Motor neuron (in vitro differentiated cells): ENCODE results near the gene GRM7. TPM values are rescaled to one million over a fixed set of nuclear protein-coding genes. Genes with fewer than 3 reads are reported as not detected.

Experiments used
- ATAC-seq, 8 experiments: fragments of 200-7000 bp; cut with Tn5 transposase; replicated peaks in 6 of 8; 2 replicates each; pipeline ENCODE4 v1.8.0; 2021; ENCODE audit warnings: mild to moderate bottlenecking in 8 of 8, moderate library complexity in 8 of 8
- H3K27ac ChIP-seq, 2 donors: fragments of 250-450 bp; sonication (Bioruptor Pico); 2 replicates each; pipeline ENCODE4 v1.9.0; 2021; ENCODE audit warnings: antibody characterized with exemption in 2 of 2, mild to moderate bottlenecking in 2 of 2, moderate library complexity in 1 of 2
- H3K4me1 ChIP-seq, 2 donors: fragments of 250-450 bp; sonication (Bioruptor Pico); replicated peaks in 1 of 2; 2 replicates each; pipeline ENCODE4 v1.6.1; 2021; ENCODE audit warnings: antibody characterized with exemption in 2 of 2, mild to moderate bottlenecking in 2 of 2, moderate library complexity in 1 of 2
- H3K4me3 ChIP-seq, 5 donors: fragments of 250-450 bp; sonication (Bioruptor Pico); 2 replicates each; pipeline ENCODE4 v1.9.0; 2021; ENCODE audit warnings: antibody characterized with exemption in 5 of 5, mild to moderate bottlenecking in 5 of 5, moderate library complexity in 4 of 5
- WGBS, 10 experiments: fragments of 450-650 bp; shearing (Covaris generic); methylation state at CpG; one replicate each; pipeline ENCODE4 v1.0.0; 2022; 5-methylcytosine and 5-hydroxymethylcytosine counted together
- in situ Hi-C, 9 experiments: fragments of 400-800 bp; cut with MboI; loops; one replicate each; pipeline ENCODE4 v1.15.0; 2021; ENCODE audit warnings: low sequenced_read_pairs in 9 of 9, low pct_unique_long_range_greater_than_20kb in 2 of 9; ENCODE audit not compliant: unreplicated experiment in 9 of 9
- total RNA-seq, 8 experiments: library from RNA; unstranded; fragments of 300-600 nt; gene quantifications; 2 replicates each; pipeline versions ENCODE4 v1.2.3 to v1.2.4, GENCODE V29; 2022

The GRM7 gene
- total RNA-seq, 8 experiments from 2014 or later: 0.14 to 5.0 (median 2.9) TPM; not detected in 1

DNA sequence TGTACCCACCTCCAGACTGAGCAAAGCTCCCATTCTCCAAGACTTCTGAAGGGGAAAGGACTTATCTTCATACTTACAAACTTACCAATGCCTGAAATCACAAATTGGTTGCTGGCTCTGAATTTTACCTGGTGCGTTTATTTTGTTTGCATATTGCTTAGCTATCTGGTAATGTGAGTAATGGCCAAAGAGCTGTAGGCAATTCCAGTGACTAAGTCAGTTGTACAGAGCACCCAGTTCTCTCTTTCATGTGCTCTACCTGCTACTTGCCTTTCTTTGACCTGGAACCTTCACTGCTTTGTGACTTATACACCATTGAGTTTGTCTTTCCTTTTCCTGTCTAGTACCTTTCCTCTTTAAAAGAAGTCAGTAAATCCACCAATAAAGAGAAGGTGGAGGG is 884.8 kb downstream of the GRM7 start:
- Histone ChIP-seq H3K4me3 (no peak overlapping the region), H3K27ac (no peak overlapping the region), H3K4me1 (peaks cover 0 to 4% of the 10 kb centered on the region in 2 donors)
- WGBS, 10 experiments: 0 to 100% (median 88%) methylated on average over 1 of the region's 1 CpG; no CpG with 5 or more reads in 2 of the 10 experiments
- no peak for ATAC-seq
- in situ Hi-C loops: no loop called here

GRCh38 chr3:7749931-7750695 is 889.2 kb downstream of the GRM7 start:
- peaks cover 4 to 12% of the 10 kb centered on the region in 2 donors for H3K4me1 ChIP-seq
- ATAC-seq: no peak
- WGBS, 10 experiments: 21 to 100% (median 80%) methylated on average over 1 to 4 of the region's 4 CpGs; no CpG with 5 or more reads in 2 of the 10 experiments
- H3K27ac ChIP-seq: no peak overlapping the region
- no peak overlapping the region for H3K4me3 ChIP-seq
- in situ Hi-C loops: no loop called here

GRCh38 chr3:7752005-7752404 is 891.1 kb downstream of the GRM7 start:
- peaks cover 4 to 12% of the 10 kb centered on the region in 2 donors for H3K4me1 ChIP-seq
- no peak for ATAC-seq
- H3K4me3 ChIP-seq: no peak overlapping the region
- H3K27ac ChIP-seq: no peak overlapping the region
- in situ Hi-C loops: no loop called here
- 0 to 100% (median 69%) methylated on average over 1 of the region's 1 CpG; no CpG with 5 or more reads in 2 of the 10 experiments for WGBS, 10 experiments

- no peak overlapping the region for H3K4me3 ChIP-seq
- ATAC-seq: no peak
- WGBS, 10 experiments: 0 to 95% (median 59%) methylated on average over 1 to 4 of the region's 4 CpGs; no CpG with 5 or more reads in 1 of the 10 experiments
- in situ Hi-C loops: no loop called here
- H3K27ac ChIP-seq: no peak overlapping the region
- peaks cover 0 to 12% of the 10 kb centered on the region in 2 donors for H3K4me1 ChIP-seq
Measured at GRCh38 chr3:7754653-7755441, 893.9 kb downstream of the GRM7 start.

DNA sequence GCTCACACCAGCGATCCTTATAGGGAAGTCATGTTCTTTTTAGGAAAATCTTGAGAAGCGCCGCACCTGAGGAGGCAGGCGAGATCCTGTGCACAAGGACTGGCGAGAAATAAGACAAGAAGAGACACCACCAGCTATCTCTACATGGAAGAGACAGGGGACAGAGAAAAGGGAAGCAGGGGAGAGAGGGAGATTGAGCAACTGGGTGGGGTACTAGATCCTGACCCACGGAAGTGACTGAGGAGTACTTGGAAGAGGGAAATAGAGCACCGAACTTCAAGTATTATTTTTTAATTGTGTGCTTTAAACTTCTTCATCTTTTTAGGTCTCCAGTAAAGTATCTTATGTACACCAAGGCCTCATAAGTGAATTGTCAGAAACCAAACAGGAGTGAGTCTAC is 898.7 kb downstream of the GRM7 start:
- Histone ChIP-seq H3K4me1 (no peaks in the 10 kb centered on the region), H3K4me3 (no peak overlapping the region), H3K27ac (no peak overlapping the region)
- ATAC-seq: no peak
- 10 to 100% (median 83%) methylated on average over 2 to 6 of the region's 7 CpGs; no CpG with 5 or more reads in 2 of the 10 experiments for WGBS, 10 experiments
- in situ Hi-C loops: no loop called here

DNA sequence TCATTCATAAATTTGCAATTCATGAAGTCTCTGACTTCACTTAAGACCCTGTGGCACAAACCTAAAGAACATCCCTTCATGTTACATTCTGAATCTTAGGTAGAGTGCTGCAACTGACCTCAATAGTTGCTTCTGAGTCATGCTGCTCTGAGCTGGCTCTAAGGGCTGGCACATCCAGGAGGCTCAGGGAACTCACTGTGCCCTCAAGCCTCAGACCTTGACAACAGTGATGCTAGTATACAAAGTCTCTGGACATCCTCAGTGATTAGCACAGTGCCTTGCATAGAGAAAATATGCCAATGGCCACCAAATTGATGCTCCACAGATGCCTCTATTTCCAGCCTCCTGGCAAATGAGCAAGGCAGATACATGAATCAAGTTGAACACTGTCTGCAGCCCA is 899.8 kb downstream of the GRM7 start:
- in situ Hi-C loops: no loop called here
- H3K4me3 ChIP-seq: no peak overlapping the region
- H3K4me1 ChIP-seq: no peaks in the 10 kb centered on the region
- ATAC-seq: no peak
- no peak overlapping the region for H3K27ac ChIP-seq

DNA sequence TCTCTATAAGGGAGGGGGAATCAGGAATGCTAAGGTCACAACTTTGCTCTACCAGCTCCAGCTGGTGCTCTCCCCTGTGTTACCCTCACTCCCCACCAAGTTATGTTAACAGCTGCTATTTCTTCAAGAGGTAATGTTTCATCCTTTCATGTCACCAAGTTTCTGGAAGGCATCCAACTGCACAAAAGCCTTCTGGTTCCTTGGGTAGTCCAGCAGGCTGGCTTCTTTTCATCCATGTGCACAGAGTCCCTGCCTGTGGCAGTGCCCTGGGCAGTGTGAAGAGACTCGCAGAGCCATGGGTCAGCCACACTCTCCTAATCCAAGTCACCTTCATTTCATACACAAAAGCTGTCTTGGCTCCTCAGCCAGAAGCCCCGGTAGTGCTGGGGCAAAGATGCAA is 903.2 kb downstream of the GRM7 start:
- H3K4me3 ChIP-seq: no peak overlapping the region
- H3K4me1 ChIP-seq: no peaks in the 10 kb centered on the region
- 0 to 100% (median 55%) methylated on average over 1 to 2 of the region's 2 CpGs; no CpG with 5 or more reads in 2 of the 10 experiments for WGBS, 10 experiments
- ATAC-seq: peak in 1 of 8 experiments; percentile 67
- no peak overlapping the region for H3K27ac ChIP-seq
- in situ Hi-C loops: no loop called here

DNA sequence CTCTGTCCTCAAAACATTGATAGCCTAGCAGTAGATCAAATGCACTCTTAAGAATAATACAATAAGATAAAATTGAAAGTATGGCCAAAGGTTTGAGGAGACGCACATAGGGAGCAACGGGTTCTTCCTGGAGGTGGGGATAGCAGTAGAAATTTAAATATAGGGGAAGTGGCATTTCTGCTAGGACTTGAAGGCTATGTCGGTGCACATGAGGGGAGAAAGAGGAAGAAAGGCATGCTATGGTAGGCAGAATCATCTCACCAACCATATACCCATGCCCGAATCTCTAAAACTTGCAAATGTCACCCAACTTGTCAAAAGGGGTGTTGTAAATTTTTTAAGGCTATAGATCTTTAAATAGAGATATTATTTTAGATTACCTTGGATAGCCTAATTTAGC is 905.6 kb downstream of the GRM7 start:
- 0 to 100% (median 79%) methylated on average over 1 to 4 of the region's 4 CpGs for WGBS, 10 experiments
- no peak overlapping the region for H3K4me3 ChIP-seq
- no peak for ATAC-seq
- H3K27ac ChIP-seq: no peak overlapping the region
- no peaks in the 10 kb centered on the region for H3K4me1 ChIP-seq
- in situ Hi-C loops: no loop called here

DNA sequence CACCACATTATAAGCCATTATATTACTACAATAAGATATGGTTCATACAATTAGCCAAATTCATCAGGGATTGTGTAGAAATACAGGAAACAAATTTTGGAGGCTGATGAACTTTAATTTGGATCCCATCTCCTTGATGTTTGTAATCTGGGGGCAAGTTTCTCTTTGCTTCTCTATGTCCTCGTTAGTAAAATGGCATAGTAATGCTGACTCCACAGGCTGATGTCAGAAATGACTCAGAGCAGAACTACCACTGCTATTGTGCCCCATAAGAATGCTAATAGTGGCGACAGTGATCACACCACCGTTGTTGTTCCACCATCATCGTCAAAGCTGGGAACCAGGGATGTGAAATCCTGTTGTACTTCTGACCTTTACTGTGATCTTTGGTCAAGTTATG is 918.4 kb downstream of the GRM7 start:
- 0 to 95% (median 78%) methylated on average over 1 to 3 of the region's 4 CpGs; no CpG with 5 or more reads in 3 of the 10 experiments for WGBS, 10 experiments
- Histone ChIP-seq H3K27ac (no peak overlapping the region), H3K4me1 (no peaks in the 10 kb centered on the region), H3K4me3 (no peak overlapping the region)
- in situ Hi-C loops: no loop called here
- peak in 3 of 8 experiments; percentile 18 to 48 (median 33) for ATAC-seq

DNA sequence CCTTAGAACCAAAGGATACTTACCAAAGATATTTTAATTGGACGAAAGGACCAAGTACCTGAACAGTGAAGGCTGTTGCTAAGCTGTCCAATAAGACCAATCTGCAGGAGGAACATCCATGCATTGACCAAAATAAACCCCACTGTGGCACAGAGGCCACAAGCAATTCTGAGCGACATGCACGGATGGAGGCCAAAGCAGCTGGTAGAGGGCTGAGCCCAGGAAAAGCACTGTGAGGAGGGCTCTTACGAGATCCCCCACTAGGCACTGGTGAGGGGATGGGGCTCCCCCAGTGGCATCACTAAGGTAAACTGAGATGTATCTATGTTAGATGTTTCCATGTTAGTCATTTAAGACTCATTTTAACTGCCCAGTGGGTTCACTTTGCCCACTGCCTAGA is 920.5 kb downstream of the GRM7 start:
- H3K27ac ChIP-seq: no peak overlapping the region
- H3K4me1 ChIP-seq: no peaks in the 10 kb centered on the region
- 0 to 96% (median 15%) methylated on average over 1 to 3 of the region's 4 CpGs; no CpG with 5 or more reads in 3 of the 10 experiments for WGBS, 10 experiments
- in situ Hi-C loops: no loop called here
- H3K4me3 ChIP-seq: no peak overlapping the region
- ATAC-seq: no peak

- Histone ChIP-seq H3K4me3 (no peak overlapping the region), H3K4me1 (peaks cover 0 to 3% of the 10 kb centered on the region in 2 donors), H3K27ac (no peak overlapping the region)
- 0 to 79% (median 14%) methylated on average over 1 to 5 of the region's 5 CpGs; no CpG with 5 or more reads in 2 of the 10 experiments for WGBS, 10 experiments
- in situ Hi-C loops: no loop called here
- ATAC-seq: peak in 5 of 8 experiments; percentile 19 to 43 (median 29)
Measured at GRCh38 chr3:7787871-7788828, 927.2 kb downstream of the GRM7 start.

- ATAC-seq: peak in 4 of 8 experiments; percentile 20 to 43 (median 27)
- no peak overlapping the region for H3K4me3 ChIP-seq
- WGBS, 10 experiments: 0 to 40% (median 0%) methylated on average over 1 of the region's 1 CpG; no CpG with 5 or more reads in 3 of the 10 experiments
- H3K27ac ChIP-seq: no peak overlapping the region
- in situ Hi-C loops: no loop called here
- peaks cover 0 to 3% of the 10 kb centered on the region in 2 donors for H3K4me1 ChIP-seq
Measured at GRCh38 chr3:7788881-7789280, 928.0 kb downstream of the GRM7 start.
